Fibroblast of peridontal ligament (primary cell): ENCODE results near the gene DMWD.
A peak's percentile ranks its signal among the peaks of the same experiment; 100 is the strongest.
"Not testable (repeated sequence)": the region's sequence is repeated elsewhere in the genome, so short reads cannot be mapped to it uniquely, and the experiment has no call there.

ENCODE experiments used
- DNase-seq: peaks from one replicate; pipeline ENCODE4 v3.0.0-alpha.2; 2010; ENCODE audit errors: extremely low read depth

The DMWD gene

DNA sequence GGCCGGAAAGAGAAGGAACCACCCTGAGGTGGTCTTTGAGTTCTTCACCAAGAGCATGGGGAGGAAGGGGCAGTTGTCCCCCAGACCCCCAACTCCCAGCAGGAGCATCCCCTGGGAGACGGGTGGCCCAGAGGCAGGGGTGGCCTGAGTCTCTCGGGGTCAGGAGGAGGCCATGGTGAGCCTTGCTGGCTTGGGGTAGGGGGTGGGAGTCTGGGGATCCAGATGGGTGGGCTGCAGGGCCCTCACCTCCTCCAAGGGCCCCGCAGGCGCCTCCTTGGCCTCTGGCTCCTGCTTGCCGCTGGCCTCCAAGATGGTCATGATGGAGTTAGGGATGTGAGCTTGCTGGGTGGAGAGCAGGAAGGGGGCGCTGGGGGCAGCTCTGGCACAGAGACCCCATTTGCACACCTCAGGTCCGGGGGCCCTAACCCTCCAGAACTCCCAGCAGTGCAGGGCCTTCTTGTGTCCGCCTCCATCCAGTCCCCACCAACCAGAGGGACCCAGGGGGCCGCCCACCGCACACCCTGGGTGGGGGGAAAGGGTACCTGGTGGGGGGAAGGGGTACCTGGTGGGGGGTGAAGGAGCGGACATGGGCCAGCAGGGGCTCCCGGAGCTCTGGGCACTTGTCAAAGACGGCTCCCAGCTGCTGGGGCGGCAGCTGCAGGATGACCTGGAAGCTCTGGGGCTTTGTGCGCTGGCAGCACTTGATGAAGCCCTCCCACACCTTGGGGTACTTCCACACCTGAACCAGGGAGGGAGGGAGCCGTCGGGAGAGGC, 23.8 kb upstream of the DMWD start:
- no peak for DNase-seq

DNA sequence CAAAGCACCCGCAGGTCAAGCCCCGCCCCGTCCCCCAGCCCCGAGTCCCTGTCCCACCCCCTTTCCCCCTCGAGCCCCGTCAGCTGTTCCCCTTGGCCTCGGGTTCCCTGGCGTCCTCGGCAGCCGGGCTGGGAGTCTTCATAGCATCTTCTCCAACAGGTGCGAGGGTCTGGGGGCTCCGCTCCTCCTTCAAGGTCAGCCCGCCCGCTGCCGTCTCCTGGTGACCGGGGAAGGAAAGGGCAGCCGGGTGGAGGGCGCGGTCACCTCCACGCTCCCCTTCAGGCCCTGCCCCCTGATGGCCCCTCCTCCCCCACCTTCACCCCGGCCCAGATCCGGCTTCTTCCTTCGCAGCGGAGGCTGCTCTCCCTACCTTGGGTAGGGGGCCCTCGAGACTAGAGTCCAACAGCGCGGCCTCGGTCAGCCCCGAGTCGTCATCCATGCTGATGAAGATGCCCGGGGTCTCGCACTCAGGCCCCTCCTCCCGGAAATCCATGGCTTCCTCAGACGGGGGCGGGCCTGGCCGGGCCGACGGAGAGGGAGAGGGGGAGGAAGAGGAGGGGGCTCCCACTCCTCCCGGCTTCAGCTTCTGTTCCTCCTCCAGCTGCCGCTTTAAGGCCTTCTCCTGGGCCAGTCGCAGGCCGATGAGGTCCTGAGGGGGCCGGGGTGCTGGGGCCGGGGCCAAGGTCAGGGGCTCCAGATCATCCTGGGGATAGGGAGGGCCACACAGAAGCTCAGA, 23.0 kb upstream of the DMWD start:
- DNase-seq = no peak

DNA sequence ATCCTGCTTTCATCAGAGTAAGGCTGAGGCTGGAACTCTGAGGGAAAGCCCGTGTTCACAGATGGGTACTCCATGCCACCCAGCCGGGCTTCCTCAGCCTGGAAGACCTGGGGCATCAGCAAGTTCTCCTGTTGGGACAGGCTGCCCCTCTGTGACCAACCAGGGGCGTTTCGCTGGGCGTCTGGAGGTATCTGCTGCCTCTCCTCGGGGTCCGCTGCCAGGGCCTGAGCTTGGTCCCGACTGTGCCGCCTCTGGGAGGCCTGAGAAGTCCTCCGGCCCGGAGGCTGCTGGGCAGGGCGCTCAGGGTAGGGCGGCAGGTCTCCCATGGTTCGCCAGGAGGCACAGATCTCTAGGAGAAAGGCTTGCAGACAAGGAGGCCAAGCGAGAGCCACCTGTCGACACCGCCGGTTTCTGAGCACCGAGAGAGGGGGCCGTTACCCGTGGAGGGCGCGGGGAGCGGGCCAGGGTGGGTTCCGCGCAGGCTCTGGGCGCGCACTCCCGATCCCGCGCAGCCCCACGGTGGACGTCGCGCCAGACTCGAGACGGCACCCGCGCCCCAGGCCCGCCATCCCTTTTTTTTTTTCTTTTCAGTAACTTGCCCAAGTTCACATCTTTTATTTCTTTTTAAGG, 22.3 kb upstream of the DMWD start, which contains the start of gene RSPH6A:
RSPH6A (minus strand) TSS at position 458 of the 630 bp plus-strand sequence; CDS start at position 326, 132 bp downstream.
- no peak for DNase-seq

DNA sequence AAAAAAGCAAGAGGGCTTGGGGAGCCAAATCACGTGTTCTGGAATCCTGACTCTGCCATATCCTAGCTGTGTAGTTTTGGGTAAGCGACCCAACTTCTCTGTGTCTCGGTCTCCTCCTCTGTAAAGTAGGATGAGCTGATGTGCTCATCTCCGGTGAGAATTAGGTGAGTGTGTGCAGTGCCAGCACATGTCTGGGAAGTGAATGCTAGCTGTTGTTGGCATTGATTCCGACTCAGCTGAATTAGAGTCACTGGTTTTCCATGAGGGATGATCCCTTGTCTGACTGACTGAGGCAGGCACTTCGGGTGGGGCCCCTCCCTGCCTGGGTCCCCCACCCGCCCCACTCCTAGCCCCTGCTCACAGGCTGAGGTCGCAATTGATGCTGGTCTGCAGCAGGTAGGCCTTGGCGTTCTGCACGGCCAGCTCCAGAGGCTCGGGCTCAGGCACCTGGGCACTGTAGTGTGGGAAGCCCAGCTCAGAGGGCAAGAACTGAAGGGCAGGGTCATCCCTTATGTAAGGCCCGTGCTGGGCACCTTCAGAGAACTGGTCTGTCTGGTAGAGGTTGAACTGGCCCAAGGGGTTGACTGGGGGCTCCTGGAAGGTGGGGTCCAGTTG, 21.6 kb upstream of the DMWD start:
- DNase-seq = no peak

DNA sequence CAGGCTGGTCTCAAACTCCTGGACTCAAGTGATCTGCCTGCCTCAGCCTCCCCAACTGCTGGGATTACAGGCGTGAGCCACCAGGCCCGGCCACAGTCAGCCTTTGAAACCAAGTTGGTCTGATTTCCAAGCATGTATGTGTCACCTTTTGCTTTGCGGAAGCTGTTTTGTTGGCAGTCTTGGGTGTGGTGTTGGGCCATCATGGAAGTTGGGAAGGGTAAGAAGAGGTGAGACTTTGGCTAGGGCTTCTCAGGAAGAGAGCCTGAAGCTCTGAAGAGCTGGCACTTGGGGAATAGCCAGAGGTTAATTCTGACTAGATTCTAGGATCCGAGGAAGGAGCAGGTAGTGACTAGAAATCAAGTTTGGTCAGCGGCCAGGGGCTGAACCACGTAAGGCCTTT, 19.7 kb upstream of the DMWD start:
- DNase-seq = no peak

DNA sequence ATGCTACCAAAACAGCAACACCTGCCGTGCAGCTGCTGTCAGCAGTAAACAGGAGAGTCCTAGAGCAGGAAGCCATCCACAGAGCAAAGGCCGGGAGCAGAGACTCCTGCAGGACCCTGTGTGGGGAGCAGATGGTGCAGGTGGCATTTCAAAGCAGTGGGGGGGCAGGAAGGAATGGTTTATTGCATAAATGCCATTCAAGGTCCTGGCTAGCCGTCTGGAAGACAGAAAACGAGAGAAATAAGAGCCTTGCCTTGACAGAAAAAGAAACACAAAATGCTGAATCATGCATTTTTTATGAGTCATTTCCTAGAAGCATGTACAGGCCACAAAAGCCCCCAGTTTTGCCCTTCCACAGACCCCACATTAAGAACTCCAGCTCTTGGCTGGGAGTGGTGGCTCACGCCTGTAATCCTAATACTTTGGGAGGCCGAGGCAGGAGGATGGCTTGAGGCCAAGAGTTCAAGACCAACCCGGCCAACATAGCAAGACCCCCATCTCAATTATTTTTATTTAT, 17.1 kb upstream of the DMWD start:
- peak; percentile 81 for DNase-seq

DNA sequence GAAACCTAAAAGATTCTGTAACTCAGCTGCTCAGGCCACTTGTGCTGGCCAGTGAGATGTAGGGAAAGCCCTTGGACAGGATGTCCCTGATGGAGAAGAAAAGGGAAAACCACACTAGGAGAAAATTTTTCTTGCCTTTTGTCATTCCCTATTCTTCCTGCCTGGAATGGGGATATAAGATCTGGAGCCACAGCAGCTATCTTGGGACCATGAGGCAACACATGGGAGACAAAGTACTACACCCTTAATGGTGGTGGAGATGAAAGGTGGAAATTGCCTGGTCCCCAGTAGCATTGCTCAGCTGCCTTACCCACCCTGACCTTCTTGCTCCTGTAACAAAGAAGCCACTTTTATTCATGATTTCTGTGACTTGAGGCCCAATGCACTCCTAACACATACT, 13.1 kb upstream of the DMWD start:
- no peak for DNase-seq

DNA sequence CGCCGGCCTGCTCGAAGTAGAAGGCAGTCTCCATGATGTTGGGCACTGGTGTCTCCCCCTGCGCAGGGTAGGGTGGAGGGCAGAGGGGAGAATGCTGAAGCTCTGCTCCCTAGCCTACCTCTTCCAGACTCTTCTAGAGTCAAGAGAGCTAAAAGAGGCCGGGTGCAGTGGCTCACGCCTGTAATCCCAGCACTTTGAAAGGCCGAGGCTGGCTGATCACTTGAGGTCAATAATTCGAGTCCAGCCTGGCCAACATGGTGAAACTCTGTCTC, 12.2 kb upstream of the DMWD start:
- DNase-seq = no peak

DNA sequence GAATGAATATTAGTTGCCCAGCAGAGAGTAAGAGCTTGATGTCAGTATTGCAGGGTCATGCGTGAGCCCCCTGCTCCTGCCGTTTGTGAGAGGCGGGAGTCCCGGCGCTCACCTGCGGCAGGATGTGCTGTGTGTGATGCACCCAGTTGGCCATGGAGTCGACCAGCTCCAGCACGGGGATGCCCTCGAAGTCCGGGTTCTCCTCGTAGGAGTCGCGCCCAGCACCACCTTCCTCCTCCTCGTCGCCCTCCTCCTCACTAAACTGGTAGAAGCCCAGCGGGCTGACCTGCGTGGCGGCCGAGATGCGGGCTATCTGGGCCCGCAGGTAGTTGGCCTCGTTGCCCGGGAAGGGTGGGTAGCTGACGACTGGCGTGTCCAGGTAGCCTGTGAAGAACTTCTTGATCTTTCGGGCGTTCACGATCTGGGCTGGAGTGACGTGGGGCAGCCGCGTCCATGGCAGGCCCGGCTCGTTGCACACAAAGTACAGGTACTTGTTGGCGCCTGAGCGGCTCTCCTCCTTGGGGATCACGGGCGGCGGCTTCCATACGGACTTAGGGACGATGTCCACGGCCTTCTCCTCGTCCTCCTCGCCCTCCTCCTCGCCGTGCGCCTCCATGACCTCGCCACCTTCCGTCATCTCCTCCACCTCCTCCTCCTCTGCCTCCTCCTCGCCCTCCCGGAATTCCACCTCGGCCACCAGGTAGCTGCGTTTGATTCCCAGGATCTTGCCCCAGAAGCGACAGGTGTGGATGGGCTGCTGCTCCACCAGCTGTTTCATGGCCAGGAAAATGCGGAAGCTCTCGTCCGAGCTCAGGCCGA, 11.7 kb upstream of the DMWD start:
- DNase-seq = no peak

DNA sequence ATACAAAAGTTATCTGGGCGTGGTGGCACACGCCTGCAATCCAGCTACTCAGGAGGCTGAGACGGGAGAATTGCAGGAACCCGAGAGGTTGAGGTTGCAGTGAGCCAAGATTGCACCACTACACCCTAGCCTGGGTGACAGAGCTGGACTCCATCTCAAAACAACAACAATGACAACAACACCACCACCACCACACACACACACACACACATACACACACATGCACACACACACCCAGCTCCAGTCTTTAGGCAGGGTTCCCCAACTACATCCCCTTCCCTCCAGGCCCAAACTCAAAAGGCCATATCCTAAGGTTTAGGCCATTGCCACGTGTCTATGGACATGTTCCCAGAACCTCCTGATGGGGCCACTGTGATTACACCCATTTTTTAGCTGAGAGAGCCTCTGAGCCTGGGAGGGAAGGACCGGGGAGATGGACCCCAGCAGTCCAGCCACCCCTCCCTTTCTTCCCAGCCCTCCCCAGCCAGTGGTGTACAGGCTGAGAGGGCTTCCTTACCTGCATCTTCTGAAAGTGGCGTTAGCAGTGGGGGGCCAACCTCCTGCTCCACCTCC, 9.0 kb upstream of the DMWD start:
- DNase-seq = no peak

DNA sequence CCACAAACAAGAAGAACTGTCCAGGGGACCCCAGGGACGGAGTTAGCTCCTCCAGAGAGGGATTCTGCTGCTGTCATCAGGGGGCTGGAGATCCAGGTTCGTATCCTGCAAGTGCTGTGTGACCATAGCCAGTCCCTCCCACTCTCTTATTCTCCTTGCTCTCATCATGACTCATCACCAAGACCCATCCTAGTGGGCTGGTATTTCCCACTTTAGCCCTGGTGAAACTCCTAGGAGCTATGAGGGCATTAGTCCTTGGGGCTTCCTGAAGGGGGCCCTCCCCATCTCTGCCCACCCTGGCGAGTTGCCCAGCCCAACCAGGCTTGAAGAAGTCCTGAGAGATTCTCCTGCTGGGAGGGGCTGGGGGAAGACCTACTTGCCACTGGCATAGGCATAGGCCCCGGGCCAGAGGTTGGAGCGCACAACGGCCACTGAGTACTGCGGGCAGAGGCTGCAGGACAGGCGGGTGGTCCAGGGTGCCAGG, 7.5 kb upstream of the DMWD start:
- peak; percentile 41 for DNase-seq

DNA sequence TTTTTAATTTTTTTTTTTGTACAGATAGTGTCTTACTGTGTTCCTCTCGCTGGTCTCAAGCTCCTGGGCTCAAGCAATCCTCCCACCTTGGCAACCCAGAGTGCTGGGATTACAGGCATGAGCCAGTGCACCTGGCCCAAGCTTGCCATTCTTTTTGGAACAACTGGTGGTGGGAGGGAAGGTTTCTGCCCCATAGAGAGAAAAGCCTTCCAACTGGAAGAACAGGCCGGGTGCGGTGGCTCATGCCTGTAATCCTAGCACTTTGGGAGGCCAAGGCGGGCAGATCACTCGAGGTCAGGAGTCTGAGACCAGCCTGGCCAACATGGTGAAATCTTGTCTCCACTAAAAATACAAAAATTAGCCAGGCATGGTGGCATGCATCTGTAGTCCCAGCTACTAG, 6.9 kb upstream of the DMWD start:
- not testable (repeated sequence) for DNase-seq

DNA sequence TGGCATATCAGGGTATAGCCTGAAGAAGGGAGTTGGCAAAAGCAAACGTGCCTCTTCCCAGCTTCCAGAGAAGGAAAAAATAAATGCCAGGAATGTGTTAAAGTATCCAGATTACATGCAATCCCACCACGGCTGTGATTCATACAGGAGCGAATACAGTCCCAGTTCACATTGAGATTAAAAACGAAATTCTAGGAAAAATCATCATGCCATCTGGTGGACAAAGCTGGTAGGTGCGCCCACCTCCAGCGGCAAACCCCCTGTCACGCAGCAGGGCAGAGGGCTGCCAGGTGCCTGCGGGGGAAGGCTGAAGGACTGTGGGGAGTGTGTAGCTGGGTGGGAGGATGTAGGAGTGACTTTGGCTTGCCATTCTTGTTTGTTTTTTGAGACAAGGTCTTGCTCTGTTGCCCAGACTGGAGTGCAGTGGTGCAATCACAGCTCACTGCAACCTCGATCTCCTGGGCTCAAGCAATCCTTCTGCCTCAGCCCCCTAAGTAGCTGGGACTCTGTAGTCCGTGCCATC, 6.4 kb upstream of the DMWD start:
- peak; percentile 93 for DNase-seq

DNA sequence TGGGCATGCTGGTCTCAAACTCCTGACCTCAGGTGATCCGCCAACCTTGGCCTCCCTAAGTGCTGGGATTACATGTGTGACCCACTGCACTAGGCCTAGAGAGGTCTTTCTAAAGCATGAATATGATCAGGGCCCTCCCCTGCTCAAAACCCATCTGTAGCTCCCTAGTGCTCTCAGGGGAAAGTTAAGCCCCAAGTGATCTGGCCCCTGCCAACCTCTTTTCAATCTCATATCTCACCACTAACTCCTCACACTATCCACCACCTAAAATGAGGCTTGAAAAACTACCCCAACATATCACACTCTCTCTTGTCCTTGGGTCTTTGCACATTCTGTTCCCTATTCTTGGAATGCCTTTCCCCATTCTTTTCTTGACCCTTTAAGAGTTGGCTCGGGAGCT, 2.0 kb upstream of the DMWD start:
- DNase-seq = no peak

DNA sequence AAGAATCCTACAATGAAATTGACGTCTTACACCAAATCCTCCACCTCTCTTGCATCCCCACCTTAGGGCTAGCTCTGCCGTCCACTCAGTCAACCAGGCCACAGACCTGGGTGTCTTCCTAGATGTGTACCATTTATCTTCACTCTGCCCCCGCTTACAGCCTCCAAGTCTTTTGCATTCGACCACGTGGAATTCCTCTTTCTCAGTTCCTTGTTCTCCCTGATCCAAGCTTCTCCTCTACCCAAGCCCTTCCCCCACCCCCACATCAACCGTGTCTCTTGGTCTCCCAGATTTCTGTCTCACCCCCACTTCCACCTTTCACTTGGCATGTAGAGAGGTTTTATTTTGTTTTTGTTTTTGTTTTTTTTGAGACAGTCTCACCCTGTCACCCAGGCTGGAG, 1.2 kb upstream of the DMWD start:
- no peak for DNase-seq

DNA sequence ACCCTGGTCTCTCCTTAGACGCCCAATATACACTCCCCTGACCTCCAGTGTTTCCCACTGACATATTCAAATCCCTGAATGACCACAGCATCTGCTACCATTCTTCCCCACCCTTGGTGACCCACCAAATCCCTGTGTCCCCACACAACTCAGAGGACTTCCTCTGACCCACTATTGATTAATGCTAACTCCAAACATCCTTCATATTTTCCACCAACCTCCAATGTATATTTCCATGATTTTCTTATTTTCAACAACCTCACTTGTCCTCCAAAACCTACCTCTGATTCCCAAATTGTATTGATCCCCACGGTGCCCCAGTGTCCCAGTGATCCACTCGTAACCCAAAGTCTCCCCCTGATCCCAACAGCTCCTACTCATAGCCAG, 526 bp upstream of the DMWD start:
- DNase-seq = no peak

DNA sequence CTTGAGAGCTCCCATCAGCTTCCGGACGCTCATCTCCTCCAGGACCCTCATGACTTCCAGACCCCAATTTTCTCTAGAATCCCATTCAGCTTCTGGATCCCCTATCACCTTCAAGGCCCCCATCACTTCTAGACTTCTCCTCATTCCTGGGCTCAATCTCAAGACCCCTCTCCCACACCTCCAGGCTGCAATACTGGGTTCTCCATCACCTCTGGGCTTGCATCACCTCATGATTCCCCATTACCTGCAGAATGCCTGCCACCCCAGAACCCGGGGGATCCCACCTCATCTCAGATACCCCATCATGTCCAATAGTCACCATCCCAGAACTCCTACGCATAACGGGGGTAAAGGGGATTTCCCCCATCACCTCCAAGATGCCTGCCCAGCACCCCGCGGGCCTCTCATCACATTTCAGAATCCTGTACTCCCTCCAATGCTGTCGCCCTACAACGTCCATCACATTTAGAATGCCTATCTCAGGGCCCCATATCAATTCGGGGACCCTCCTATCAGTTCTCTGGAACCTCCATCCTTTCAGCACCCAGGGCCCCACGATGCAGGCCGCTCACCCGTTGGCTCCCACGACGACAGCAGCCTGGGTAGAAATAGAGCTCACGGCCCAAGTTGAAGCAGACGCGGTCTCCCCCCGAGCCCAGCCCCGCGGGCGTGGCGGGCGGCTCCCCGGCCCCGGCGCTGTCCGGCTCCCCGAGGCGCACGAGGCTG, 738 bp downstream of the DMWD start:
- DNase-seq = no peak

DNA sequence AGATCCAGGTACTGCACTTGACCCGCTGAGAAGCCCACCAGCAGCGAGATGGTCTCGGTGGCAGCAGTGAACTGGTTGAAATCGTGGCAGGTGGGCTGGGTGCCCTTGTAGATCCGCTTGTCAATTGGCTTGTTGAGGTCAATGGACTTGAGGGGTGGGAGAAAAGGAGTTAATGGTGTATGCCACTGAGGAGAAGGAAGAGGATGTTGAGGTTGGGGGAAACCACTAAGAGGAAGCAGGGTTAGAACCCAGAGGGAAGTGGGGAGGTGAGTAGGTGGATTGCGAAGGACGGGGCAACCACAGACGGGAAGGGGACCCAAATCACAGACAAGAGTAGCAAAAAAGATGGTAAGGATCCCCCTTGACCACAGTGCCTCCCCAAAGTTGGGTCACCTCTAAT, 1.7 kb downstream of the DMWD start:
- no peak for DNase-seq

DNA sequence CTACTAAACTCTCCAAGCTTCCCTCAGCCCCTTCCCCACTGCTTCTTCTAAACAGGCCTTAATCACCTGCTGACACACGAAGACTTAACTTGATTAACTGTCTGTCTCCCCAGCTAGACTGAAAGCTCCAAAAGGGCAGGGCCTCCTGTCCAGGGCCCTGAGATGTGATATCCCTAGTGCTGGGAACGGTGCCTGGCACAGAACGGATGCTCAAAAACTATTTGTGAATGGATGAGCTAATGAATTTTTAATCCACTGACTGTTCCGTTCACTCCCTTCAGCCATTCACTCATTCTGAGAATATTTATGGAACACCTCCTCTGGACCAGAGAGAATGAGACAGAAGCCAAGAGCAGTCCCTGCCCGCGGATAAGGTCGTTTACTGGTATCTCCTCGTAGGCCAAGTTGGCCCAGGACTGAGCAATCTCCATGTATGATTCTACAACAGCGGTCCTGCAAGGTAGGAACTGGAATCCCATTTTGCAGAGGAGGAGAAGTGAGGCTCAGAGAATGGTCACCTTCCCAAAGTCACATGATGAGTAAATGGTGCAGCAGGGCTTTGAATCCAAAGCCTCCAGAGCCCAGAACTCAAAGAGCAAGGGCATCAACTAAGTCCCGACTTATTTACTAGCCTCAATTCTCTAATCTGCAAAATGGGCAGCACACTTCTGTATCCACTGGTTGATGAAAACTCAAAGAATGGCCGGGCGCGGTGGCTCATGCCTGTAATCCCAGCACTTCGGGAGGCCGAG, 3.4 kb downstream of the DMWD start:
- no peak for DNase-seq

DNA sequence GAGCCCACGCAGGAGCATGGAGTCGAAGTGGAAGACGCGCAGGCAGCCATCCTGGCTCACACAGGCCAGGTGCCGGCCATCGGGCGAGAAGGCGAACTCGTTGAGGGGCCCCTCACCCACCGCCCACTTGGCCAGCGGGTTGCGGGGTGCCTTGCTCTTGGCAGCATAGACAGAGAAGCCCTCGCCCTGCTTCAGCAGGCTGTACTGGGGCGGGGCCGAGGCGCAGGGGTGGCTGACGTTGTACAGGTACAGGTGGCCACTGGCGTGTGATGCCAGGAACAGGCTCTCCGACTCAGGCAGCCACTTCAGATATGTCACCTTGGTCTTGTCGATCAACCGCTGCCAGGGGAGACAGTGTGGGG, 6.1 kb downstream of the DMWD start:
- DNase-seq = no peak
